ENCODE measurements around the gene APOBEC2. TPM values are rescaled to one million over a fixed set of nuclear protein-coding genes. Genes with fewer than 3 reads are reported as not detected.
A peak's percentile ranks its signal among the peaks of the same experiment; 100 is the strongest.

Gene APOBEC2
- total RNA-seq, 4 donors from 2014 or later, result not detected

DNA sequence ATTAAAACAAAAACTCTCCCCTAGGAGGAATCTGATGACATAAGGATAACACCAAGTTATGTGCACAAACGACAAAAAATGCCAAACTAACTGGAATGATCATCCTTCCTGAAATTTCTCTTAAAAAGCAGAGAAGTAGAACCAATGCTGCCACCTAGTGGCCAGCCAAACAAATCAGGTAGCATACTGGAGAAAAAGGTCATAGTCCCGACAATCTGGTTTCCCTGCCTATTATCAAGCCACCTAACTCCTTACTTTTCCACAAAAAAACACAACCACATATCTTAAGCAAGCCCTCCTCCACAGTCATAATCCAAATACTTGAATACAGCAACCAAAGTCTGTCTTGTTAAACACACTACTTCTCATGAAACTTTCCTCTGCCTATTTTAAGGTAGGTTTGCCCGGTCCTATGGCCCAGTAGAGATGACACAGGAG is 13.9 kb downstream of the APOBEC2 start:
- no peak overlapping the region for H3K27ac ChIP-seq
- H3K27me3 ChIP-seq, result no peaks in the 10 kb centered on the region
- H3K4me3 ChIP-seq, result no peak overlapping the region
- WGBS, result 23% methylated on average over 3 of the region's 3 CpGs
- H3K36me3 ChIP-seq, result peaks cover 45% of the 10 kb centered on the region
- no peaks in the 10 kb centered on the region for H3K9me3 ChIP-seq
- DNase-seq (ENCODE audit: low spot score in 2 of 2), result peak in 1 of 2 donors; percentile 80
- TF ChIP-seq POLR2A (IDR thresholded peaks at IDR 0.05) (no peak), POLR2AphosphoS5 (IDR thresholded peaks at IDR 0.05) (no peak), EP300 (IDR thresholded peaks at IDR 0.05) (no peak)
- TF ChIP-seq, protein P1, sequence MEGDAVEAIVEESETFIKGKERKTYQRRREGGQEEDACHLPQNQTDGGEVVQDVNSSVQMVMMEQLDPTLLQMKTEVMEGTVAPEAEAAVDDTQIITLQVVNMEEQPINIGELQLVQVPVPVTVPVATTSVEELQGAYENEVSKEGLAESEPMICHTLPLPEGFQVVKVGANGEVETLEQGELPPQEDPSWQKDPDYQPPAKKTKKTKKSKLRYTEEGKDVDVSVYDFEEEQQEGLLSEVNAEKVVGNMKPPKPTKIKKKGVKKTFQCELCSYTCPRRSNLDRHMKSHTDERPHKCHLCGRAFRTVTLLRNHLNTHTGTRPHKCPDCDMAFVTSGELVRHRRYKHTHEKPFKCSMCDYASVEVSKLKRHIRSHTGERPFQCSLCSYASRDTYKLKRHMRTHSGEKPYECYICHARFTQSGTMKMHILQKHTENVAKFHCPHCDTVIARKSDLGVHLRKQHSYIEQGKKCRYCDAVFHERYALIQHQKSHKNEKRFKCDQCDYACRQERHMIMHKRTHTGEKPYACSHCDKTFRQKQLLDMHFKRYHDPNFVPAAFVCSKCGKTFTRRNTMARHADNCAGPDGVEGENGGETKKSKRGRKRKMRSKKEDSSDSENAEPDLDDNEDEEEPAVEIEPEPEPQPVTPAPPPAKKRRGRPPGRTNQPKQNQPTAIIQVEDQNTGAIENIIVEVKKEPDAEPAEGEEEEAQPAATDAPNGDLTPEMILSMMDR (IDR thresholded peaks at IDR 0.05), result peak; percentile 72 to 82
- peaks cover 7% of the 10 kb centered on the region for H3K4me1 ChIP-seq

DNA sequence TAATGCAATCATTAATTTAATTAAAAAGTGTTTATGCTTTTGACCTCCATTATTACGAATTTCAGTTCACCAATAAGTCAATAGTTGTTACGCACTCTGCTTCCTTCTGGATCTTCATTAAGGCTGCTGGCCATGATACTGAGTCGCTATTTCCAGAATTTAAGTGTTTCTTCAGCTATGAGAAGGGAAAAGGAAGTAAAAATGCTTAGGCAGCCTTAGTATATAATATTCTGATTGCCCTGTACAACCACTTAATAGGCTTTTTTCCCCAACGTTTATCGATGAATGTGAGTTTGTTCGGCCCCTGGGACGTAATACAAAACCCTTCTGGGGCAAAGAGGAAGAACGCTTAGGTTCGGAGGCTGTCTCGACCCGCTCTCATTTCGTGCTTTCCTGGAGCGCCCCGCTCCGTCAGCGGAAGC is 18.5 kb downstream of the APOBEC2 start:
- Histone ChIP-seq H3K4me1 (peaks cover 34% of the 10 kb centered on the region), H3K4me3 (peak overlapping the region; percentile 73), H3K27me3 (no peaks in the 10 kb centered on the region), H3K27ac (peak overlapping the region; percentile 100), H3K36me3 (peaks cover 26% of the 10 kb centered on the region), H3K9me3 (no peaks in the 10 kb centered on the region)
- under 1% methylated on average over 16 of the region's 16 CpGs for WGBS
- no peak for DNase-seq (ENCODE audit: low spot score in 2 of 2)
- no peak for TF ChIP-seq POLR2A (IDR thresholded peaks at IDR 0.05)
- no peak for TF ChIP-seq POLR2AphosphoS5 (IDR thresholded peaks at IDR 0.05)
- TF ChIP-seq, protein P1 (IDR thresholded peaks at IDR 0.05), result no peak
- TF ChIP-seq EP300 (IDR thresholded peaks at IDR 0.05), result no peak

DNA sequence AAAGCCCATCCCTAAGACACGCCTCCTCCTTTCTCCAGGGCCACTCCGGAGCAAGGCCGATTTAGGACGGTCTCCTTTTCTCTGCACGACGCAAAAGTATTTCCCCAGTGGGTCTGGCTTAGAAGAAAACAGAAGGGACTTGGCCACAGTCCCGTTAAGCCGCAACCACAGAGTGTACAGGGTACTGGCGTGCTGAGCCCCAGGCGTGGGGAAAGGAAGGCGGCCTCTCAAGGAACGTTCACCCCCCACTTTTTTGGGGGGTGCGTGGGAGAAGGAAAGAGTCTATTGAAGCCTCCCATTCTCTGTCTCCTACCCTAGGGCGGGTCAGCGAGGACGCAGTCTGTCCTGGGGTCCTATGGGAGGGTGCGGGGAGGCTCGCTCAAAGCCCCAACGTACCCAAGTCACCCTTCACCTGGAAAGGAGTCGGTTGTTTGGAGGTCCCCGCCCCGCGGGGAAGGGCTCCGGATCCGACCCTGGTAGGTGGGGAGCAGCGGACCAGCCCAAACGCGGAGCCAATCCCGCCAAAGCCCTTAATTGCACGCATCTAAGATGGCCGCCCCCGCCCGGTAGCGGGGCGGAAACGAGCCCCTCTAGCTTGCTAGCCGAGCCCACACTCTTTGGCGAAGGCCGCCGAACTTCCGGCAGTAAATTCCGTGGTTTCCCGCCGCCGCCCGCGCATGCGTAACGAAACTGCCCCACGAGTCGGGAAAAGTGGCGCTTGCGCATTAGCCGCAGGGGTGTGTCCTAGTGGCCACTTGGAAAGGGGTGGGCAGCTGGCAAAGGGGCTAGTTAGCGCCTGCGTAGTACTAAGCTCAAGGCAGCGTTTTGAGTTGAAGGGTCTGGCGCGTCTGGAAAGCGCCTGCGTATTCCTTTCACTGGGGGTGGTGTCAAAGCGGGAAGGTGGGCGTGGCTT is 19.2 kb downstream of the APOBEC2 start, which contains the start of gene OARD1:
OARD1 (minus strand) TSS at position 434 of the 913 bp plus-strand sequence. CDS start 722 bp downstream, outside the sequence.
- H3K27me3 ChIP-seq, result no peaks in the 10 kb centered on the region
- peak within 1 kb of the TSS; percentile 100 for H3K27ac ChIP-seq
- no peaks in the 10 kb centered on the region for H3K9me3 ChIP-seq
- peak within 1 kb of the TSS; percentile 73 for H3K4me3 ChIP-seq
- H3K36me3 ChIP-seq, result peaks cover 24% of the 10 kb centered on the region
- under 1% methylated on average over 40 of the region's 63 CpGs for WGBS
- TF ChIP-seq, protein P1 (IDR thresholded peaks at IDR 0.05), result no peak
- peak in 1 of 3 donors; percentile 73 for TF ChIP-seq POLR2AphosphoS5 (IDR thresholded peaks at IDR 0.05)
- TF ChIP-seq POLR2A (IDR thresholded peaks at IDR 0.05), result peak in 1 of 2 donors; percentile 61
- peaks cover 38% of the 10 kb centered on the region for H3K4me1 ChIP-seq
- peak; percentile 100 for DNase-seq (ENCODE audit: low spot score in 2 of 2)

DNA sequence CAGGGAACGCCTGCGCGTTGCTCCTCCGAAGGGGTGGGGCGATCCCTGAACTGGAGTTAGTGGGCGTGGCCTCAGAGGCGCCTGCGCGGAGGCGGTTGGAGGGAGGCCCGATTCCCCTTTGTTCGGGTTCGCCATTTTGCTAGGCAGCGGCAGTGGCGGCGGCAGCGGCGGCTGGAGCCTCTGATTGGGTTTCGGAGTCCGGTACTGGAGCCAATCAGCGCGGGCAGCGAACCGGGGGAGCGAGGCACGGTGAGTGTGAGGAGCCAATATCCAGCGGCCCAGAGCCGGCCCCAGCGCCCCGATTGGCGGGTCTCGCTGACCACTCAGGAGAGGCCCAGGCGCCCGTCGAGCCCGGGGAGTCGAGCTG is 19.8 kb downstream of the APOBEC2 start, which contains the start of gene NFYA:
NFYA (plus strand) TSS at position 139 of the 367 bp plus-strand sequence. CDS start 6,116 bp downstream, outside the sequence.
- peaks cover 45% of the 10 kb centered on the region for H3K4me1 ChIP-seq
- TF ChIP-seq POLR2A (IDR thresholded peaks at IDR 0.05), result no peak
- TF ChIP-seq POLR2AphosphoS5 (IDR thresholded peaks at IDR 0.05), result peak in 1 of 3 donors; percentile 17
- TF ChIP-seq, protein P1 (IDR thresholded peaks at IDR 0.05), result no peak

More for the DNA sequence above, 19.8 kb downstream of the APOBEC2 start, which contains the start of gene NFYA:
- no peak for DNase-seq (ENCODE audit: low spot score in 2 of 2)
- H3K9me3 ChIP-seq, result no peaks in the 10 kb centered on the region
- H3K27me3 ChIP-seq, result no peaks in the 10 kb centered on the region
- H3K27ac ChIP-seq, result peak within 1 kb of the TSS; percentile 100
- WGBS, result 0% methylated on average over 10 of the region's 37 CpGs
- H3K4me3 ChIP-seq, result peak within 1 kb of the TSS; percentile 73
- peaks cover 18% of the 10 kb centered on the region for H3K36me3 ChIP-seq

Data from suprapubic skin (tissue), 4 donors.